ENCODE data around the gene USP47. TPM values are rescaled to one million over a fixed set of nuclear protein-coding genes. Genes with fewer than 3 reads are reported as not detected.

The USP47 gene
- total RNA-seq, 3 donors from 2014 or later = 82.9 to 118 (median 100.0) TPM

DNA sequence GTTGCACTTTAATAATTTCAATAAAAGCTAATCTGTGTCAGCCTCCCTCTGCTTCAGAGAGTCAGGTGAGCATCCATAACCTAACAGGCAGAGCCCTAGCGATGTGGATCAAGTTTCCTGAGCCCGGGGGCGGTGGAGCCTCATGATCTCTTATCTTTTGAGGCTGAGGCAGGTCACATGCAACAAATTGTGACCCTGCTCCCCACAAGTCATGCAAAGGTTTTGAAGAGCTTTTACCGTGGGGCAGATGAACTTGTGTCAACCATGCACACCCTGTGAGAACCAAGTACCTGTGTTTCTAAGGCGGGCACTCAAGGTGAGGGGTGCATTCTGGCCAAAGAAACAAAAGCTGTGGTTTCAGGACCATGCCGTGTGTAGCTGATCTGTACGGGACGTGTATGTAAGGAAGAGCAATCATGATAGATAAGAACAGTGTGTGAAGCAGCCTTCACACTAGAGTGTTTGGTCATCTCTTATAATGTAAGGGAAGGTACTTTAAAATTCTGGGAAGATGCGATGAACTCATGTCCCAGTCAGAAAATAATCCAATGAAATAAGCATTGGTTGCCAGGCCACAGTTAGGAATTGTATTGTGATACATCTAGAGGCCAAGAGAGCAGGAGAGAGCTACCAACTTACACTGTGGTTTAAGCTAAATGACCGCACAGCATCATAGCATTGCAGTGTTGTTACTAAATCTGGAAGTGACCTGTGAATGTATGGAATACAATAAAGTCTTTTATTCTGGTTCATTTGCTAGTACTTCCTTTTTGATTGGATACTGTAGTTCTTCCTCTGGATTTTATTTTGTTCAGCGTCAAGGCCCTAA, 116.8 kb downstream of the USP47 start:
- Histone ChIP-seq H3K4me3 (no peak overlapping the region), H3K27ac (no peak overlapping the region), H3K36me3 (peaks cover 3% of the 10 kb centered on the region), H3K4me1 (no peaks in the 10 kb centered on the region), H3K9me3 (no peaks in the 10 kb centered on the region), H3K27me3 (no peaks in the 10 kb centered on the region)
- TF ChIP-seq POLR2A (IDR thresholded peaks at IDR 0.05) (no peak), POLR2AphosphoS5 (IDR thresholded peaks at IDR 0.05) (no peak)
- TF ChIP-seq, protein P1, sequence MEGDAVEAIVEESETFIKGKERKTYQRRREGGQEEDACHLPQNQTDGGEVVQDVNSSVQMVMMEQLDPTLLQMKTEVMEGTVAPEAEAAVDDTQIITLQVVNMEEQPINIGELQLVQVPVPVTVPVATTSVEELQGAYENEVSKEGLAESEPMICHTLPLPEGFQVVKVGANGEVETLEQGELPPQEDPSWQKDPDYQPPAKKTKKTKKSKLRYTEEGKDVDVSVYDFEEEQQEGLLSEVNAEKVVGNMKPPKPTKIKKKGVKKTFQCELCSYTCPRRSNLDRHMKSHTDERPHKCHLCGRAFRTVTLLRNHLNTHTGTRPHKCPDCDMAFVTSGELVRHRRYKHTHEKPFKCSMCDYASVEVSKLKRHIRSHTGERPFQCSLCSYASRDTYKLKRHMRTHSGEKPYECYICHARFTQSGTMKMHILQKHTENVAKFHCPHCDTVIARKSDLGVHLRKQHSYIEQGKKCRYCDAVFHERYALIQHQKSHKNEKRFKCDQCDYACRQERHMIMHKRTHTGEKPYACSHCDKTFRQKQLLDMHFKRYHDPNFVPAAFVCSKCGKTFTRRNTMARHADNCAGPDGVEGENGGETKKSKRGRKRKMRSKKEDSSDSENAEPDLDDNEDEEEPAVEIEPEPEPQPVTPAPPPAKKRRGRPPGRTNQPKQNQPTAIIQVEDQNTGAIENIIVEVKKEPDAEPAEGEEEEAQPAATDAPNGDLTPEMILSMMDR (IDR thresholded peaks at IDR 0.05) = no peak
- no peak for DNase-seq (ENCODE audit: low spot score in 2 of 2)
- intact Hi-C loops (cut with DNase I; ENCODE audit: low total_unique reads) = no loop called here

DNA sequence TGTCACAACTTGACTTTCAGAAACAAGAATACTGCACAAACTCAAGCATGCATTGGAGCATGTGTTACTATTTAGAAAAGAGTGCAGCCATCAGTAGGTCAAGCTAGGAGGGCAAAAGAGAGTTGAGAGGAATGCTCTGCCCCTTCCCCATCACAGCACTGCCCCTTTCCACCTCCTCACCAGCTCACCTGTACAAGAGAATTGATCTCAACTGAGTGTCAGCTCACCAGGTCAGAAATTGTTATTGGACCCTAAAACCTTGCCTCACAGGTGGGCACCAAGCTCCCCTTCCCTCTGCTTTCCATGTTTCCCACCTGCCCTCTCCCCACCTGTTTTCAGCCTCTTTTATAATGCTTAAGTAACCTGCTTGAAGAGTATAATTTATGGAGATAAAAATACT, 117.8 kb downstream of the USP47 start:
- Histone ChIP-seq H3K27ac (no peak overlapping the region), H3K4me3 (no peak overlapping the region), H3K4me1 (no peaks in the 10 kb centered on the region), H3K9me3 (no peaks in the 10 kb centered on the region), H3K27me3 (no peaks in the 10 kb centered on the region), H3K36me3 (peaks cover 3% of the 10 kb centered on the region)
- intact Hi-C loops (cut with DNase I; ENCODE audit: low total_unique reads) = no loop called here
- DNase-seq (ENCODE audit: low spot score in 2 of 2) = no peak
- TF ChIP-seq POLR2AphosphoS5 (IDR thresholded peaks at IDR 0.05) = no peak
- TF ChIP-seq POLR2A (IDR thresholded peaks at IDR 0.05) = no peak
- TF ChIP-seq, protein P1 (IDR thresholded peaks at IDR 0.05) = no peak

DNA sequence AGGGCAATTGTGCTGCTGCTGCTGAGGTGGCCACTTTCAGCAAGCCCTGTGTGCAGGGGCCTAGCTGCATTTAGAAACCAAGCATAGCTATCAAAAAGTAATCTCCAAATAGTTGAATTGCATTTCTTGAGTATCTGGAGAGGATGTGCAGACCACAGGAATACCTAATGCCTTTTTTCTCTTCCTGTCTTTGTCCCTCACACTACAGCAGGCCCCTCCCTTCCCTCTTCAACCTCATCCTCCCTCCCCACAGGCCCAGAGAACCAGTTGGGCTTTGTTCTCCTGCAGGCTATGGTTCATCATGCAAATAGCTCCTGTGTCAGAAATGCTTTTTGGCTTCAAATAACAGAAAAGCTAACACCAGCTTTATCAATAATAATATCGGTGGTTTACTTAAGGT, 118.9 kb downstream of the USP47 start:
- Histone ChIP-seq H3K9me3 (no peaks in the 10 kb centered on the region), H3K4me1 (no peaks in the 10 kb centered on the region), H3K27me3 (no peaks in the 10 kb centered on the region), H3K4me3 (no peak overlapping the region), H3K27ac (no peak overlapping the region), H3K36me3 (peaks cover 3% of the 10 kb centered on the region)
- intact Hi-C loops (cut with DNase I; ENCODE audit: low total_unique reads) = no loop called here
- DNase-seq (ENCODE audit: low spot score in 2 of 2) = no peak
- TF ChIP-seq POLR2AphosphoS5 (IDR thresholded peaks at IDR 0.05) = no peak

DNA sequence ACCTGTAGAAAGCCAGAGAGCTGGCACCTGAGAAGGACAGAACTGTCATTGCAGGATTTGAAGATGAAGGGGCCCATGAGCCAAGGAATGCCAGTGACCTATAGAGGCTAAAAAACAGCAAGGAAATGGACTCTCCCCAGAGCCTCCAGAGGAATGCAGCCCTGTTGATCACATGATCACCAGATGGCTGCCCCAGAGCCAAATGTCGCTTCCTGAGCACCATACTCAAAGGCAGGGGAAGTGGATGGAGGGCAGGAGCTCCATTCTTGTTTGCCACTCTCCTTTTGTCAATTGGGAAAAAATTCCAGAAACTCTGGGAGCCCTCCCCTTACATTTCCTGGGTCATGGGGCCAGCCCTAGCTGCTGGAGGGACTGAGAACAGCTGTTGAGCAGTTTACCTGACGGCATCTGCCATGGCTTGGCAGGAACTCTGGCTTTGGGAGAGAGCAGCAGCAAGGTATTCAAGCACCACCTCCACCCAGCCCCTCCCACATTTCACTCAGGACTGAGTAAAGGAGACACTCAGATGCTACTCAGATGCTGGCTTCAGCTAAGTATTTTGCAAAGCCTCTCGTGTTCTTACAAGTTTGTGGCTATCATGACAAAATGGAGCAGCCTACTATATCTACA, 119.7 kb downstream of the USP47 start:
- H3K4me1 ChIP-seq = no peaks in the 10 kb centered on the region
- no peak for DNase-seq (ENCODE audit: low spot score in 2 of 2)
- no peaks in the 10 kb centered on the region for H3K9me3 ChIP-seq
- no peaks in the 10 kb centered on the region for H3K27me3 ChIP-seq
- TF ChIP-seq, protein P1 (IDR thresholded peaks at IDR 0.05) = no peak
- TF ChIP-seq POLR2A (IDR thresholded peaks at IDR 0.05) = no peak
- no peak for TF ChIP-seq POLR2AphosphoS5 (IDR thresholded peaks at IDR 0.05)
- H3K36me3 ChIP-seq = peaks cover 3% of the 10 kb centered on the region
- H3K27ac ChIP-seq = no peak overlapping the region
- H3K4me3 ChIP-seq = no peak overlapping the region
- intact Hi-C loops (cut with DNase I; ENCODE audit: low total_unique reads) = no loop called here

DNA sequence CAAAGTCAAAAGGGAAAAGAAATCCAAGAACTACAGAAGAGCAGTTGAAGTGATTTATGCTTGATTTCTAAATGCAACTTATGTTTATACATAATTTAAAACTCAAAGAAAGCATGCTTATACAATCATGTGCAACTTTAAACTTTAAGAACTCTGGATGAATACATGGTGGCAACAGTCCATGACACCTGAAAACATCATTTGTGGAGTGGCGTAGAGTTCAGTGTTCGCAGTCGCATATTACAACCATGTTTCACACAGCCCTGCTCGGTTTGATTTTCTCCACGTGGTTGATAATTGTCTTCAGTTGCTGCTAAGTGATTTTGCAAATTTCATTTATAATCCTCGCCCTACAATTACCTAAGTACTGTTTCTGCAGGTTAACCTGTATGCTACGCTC, 121.3 kb downstream of the USP47 start:
- Histone ChIP-seq H3K9me3 (no peaks in the 10 kb centered on the region), H3K27ac (no peak overlapping the region), H3K36me3 (no peaks in the 10 kb centered on the region), H3K4me3 (no peak overlapping the region), H3K27me3 (no peaks in the 10 kb centered on the region), H3K4me1 (no peaks in the 10 kb centered on the region)
- intact Hi-C loops (cut with DNase I; ENCODE audit: low total_unique reads) = no loop called here
- TF ChIP-seq POLR2AphosphoS5 (IDR thresholded peaks at IDR 0.05) (no peak), POLR2A (IDR thresholded peaks at IDR 0.05) (no peak)
- TF ChIP-seq, protein P1 (IDR thresholded peaks at IDR 0.05) = no peak
- DNase-seq (ENCODE audit: low spot score in 2 of 2) = no peak
